H1 (cell line): ENCODE measurements around the gene SIRT5. TPM values are rescaled to one million over a fixed set of nuclear protein-coding genes. Genes with fewer than 3 reads are reported as not detected.

ENCODE experiments used
- CTCF ChIA-PET: fragments of 300-600 bp; sonication (Branson Sonifier 250); formaldehyde crosslinking; loops from one replicate; lab custom pipeline; 2021; ENCODE audit not compliant: partially characterized antibody; lab: Charles Lee
- POLR2A ChIA-PET: fragments of 300-600 bp; sonication (Branson Sonifier 250); formaldehyde crosslinking; loops from one replicate; lab custom pipeline; 2021; ENCODE audit warnings: inconsistent platforms; ENCODE audit not compliant: partially characterized antibody; lab: Charles Lee
- DNase-seq, 2 experiments: peaks; one replicate each; pipeline versions ENCODE4 v3.0.0 to v3.0.0-alpha.2; 2010 to 2022; ENCODE audit warnings: low spot score in 2 of 2, low read depth in 1 of 2, mixed read lengths in 1 of 2
- FAIRE-seq: peaks from 2 replicates; lab custom pipeline; 2011; peaks lifted over from hg19 to GRCh38; lab: Jason Lieb, UNC
- H2AFZ ChIP-seq: 2 replicates; pipeline ENCODE4 v1.8.1; 2012; ENCODE audit warnings: low read length, inconsistent platforms
- H2AK5ac ChIP-seq: 2 replicates; pipeline ENCODE4 v1.6.1; 2013; ENCODE audit warnings: low read depth, low read length
- H2BK120ac ChIP-seq: replicated peaks from 2 replicates; pipeline ENCODE3; 2013; ENCODE audit warnings: low read depth, low read length, inconsistent platforms
- H2BK12ac ChIP-seq: 2 replicates; pipeline ENCODE4 v1.6.1; 2013; ENCODE audit warnings: low read depth, low read length
- H2BK15ac ChIP-seq: 2 replicates; pipeline ENCODE4 v1.6.1; 2013; ENCODE audit warnings: low read length
- H2BK20ac ChIP-seq: 2 replicates; pipeline ENCODE4 v1.6.1; 2013; ENCODE audit warnings: low read length
- H2BK5ac ChIP-seq: 2 replicates; pipeline ENCODE4 v1.6.1; 2013; ENCODE audit warnings: low read depth, low read length
- H3K14ac ChIP-seq: 2 replicates; pipeline ENCODE4 v1.6.1; 2013; ENCODE audit warnings: inconsistent platforms; ENCODE audit not compliant: insufficient read length
- H3K18ac ChIP-seq: 2 replicates; pipeline ENCODE4 v1.6.1; 2013; ENCODE audit warnings: low read length; ENCODE audit errors: extremely low read depth
- H3K23ac ChIP-seq: 2 replicates; pipeline ENCODE4 v1.6.1; 2013; ENCODE audit warnings: inconsistent platforms; ENCODE audit not compliant: insufficient read length
- H3K23me2 ChIP-seq: 2 replicates; pipeline ENCODE4 v1.6.1; 2013; ENCODE audit warnings: low read depth, low read length
- H3K27ac ChIP-seq: 2 replicates; pipeline ENCODE4 v1.6.1; 2011; ENCODE audit warnings: low read depth, low read length, inconsistent platforms
- H3K27me3 ChIP-seq, 4 experiments: replicated peaks in 1 of 4; 1 replicate in 1 of 4; 2 replicates in 3 of 4; pipeline versions ENCODE4 v1.6.1 to v1.8.1; 2011 to 2013; ENCODE audit warnings: low read length in 3 of 4, mild to moderate bottlenecking in 3 of 4, inconsistent platforms in 2 of 4, mixed read lengths in 2 of 4, moderate library complexity in 1 of 4; ENCODE audit not compliant: control insufficient read depth in 3 of 4, insufficient read depth in 3 of 4; ENCODE audit errors: extremely low read depth in 1 of 4
- H3K36me3 ChIP-seq, 4 experiments: 2 replicates each; pipeline versions ENCODE4 v1.6.1 to v1.8.1; 2011 to 2013; ENCODE audit warnings: mild to moderate bottlenecking in 4 of 4, low read length in 3 of 4, moderate library complexity in 2 of 4, control low read depth in 1 of 4, inconsistent platforms in 1 of 4; ENCODE audit not compliant: insufficient read depth in 4 of 4, control insufficient read depth in 2 of 4
- H3K4ac ChIP-seq: replicated peaks from 2 replicates; pipeline ENCODE3; 2013; ENCODE audit warnings: low read length, low read depth, mixed read lengths, inconsistent platforms; ENCODE audit not compliant: insufficient read length
- H3K4me1 ChIP-seq, 4 experiments: replicated peaks in 1 of 4; 1 replicate in 1 of 4; 2 replicates in 3 of 4; pipeline versions ENCODE4 v1.6.1 to v1.8.1; 2011 to 2013; ENCODE audit warnings: low read length in 3 of 4, inconsistent platforms in 2 of 4, mixed read lengths in 1 of 4; ENCODE audit not compliant: insufficient read depth in 4 of 4, control insufficient read depth in 3 of 4
- H3K4me2 ChIP-seq, 2 experiments: 2 replicates each; pipeline versions ENCODE4 v1.6.1 to v1.8.1; 2011 to 2013; ENCODE audit warnings: low read depth in 2 of 2, low read length in 2 of 2, control low read depth in 1 of 2, inconsistent platforms in 1 of 2, mild to moderate bottlenecking in 1 of 2; ENCODE audit not compliant: insufficient read depth in 1 of 2
- H3K4me3 ChIP-seq, 4 experiments: fragments of 200-600, 300-600 bp in 1 of 4; sonication (generic), shearing (Covaris generic), sonication (Bioruptor Twin) in 1 of 4; 2 replicates each; pipeline versions ENCODE4 v1.5.1 to v1.8.1; 2011 to 2016; ENCODE audit warnings: low read length in 4 of 4, low read depth in 3 of 4, control low read depth in 2 of 4, inconsistent platforms in 2 of 4, mild to moderate bottlenecking in 2 of 4, mixed read lengths in 1 of 4, moderate library complexity in 1 of 4; ENCODE audit not compliant: insufficient read depth in 2 of 4; ENCODE audit errors: extremely low read depth in 1 of 4
- H3K56ac ChIP-seq: replicated peaks from 2 replicates; pipeline ENCODE3; 2013; ENCODE audit warnings: low read depth, mild to moderate bottlenecking, mixed read lengths, low read length, inconsistent platforms; ENCODE audit not compliant: insufficient read length
- H3K79me1 ChIP-seq: 2 replicates; pipeline ENCODE4 v1.6.1; 2013; ENCODE audit warnings: low read depth, low read length, control low read depth
- H3K79me2 ChIP-seq, 2 experiments: 2 replicates each; pipeline versions ENCODE4 v1.6.1 to v1.8.1; 2012 to 2013; ENCODE audit warnings: low read length in 2 of 2, mild to moderate bottlenecking in 2 of 2, inconsistent platforms in 1 of 2; ENCODE audit not compliant: insufficient read depth in 2 of 2, control insufficient read depth in 1 of 2
- H3K9ac ChIP-seq, 4 experiments: replicated peaks in 1 of 4; 1 replicate in 1 of 4; 2 replicates in 3 of 4; pipeline versions ENCODE4 v1.6.1 to v1.8.1; 2011 to 2013; ENCODE audit warnings: low read depth in 3 of 4, low read length in 3 of 4, control low read depth in 2 of 4, mild to moderate bottlenecking in 2 of 4, moderate library complexity in 2 of 4, inconsistent platforms in 1 of 4; ENCODE audit errors: extremely low read depth in 1 of 4
- H3K9me3 ChIP-seq, 2 experiments: 2 replicates each; pipeline versions ENCODE4 v1.6.1 to v1.8.1; 2012 to 2013; ENCODE audit warnings: mild to moderate bottlenecking in 2 of 2, moderate library complexity in 2 of 2, control low read depth in 1 of 2, inconsistent platforms in 1 of 2, low read depth in 1 of 2, low read length in 1 of 2, mixed read lengths in 1 of 2; ENCODE audit not compliant: insufficient read depth in 2 of 2
- H4K20me1 ChIP-seq, 2 experiments: replicated peaks in 1 of 2; 2 replicates each; pipeline versions ENCODE3 to v1.8.1; 2011 to 2013; ENCODE audit warnings: inconsistent platforms in 2 of 2, low read length in 2 of 2, mild to moderate bottlenecking in 1 of 2; ENCODE audit not compliant: insufficient read depth in 2 of 2, control insufficient read depth in 1 of 2
- H4K5ac ChIP-seq: 2 replicates; pipeline ENCODE4 v1.6.1; 2013; ENCODE audit warnings: low read length, low read depth, mixed read lengths, inconsistent platforms; ENCODE audit not compliant: insufficient read length
- H4K8ac ChIP-seq: 2 replicates; pipeline ENCODE4 v1.8.0; 2013; ENCODE audit warnings: mild to moderate bottlenecking, moderate library complexity, low read length, inconsistent platforms; ENCODE audit not compliant: insufficient read depth; ENCODE audit errors: extremely low read depth
- H4K91ac ChIP-seq: replicated peaks from 2 replicates; pipeline ENCODE3; 2013; ENCODE audit warnings: low read length, mixed read lengths, inconsistent platforms; ENCODE audit not compliant: insufficient read length
- BACH1 ChIP-seq: IDR thresholded peaks from 2 replicates; pipeline ENCODE4 v1.6.1; 2012; ENCODE audit warnings: low read length, improper control_type of control experiment
- CHD1 ChIP-seq: IDR thresholded peaks from 2 replicates; pipeline ENCODE4 v1.6.1; 2012; ENCODE audit warnings: low read depth, low read length, improper control_type of control experiment
- CHD2 ChIP-seq: IDR thresholded peaks from 2 replicates; pipeline ENCODE4 v1.6.1; 2012; ENCODE audit warnings: low read length, improper control_type of control experiment
- HDAC2 ChIP-seq, 2 experiments: fragments of 300-600 bp in 1 of 2; sonication (generic) in 1 of 2; IDR thresholded peaks; 2 replicates each; pipeline ENCODE4 v1.6.1; 2011 to 2012; ENCODE audit warnings: low read depth in 2 of 2, low read length in 2 of 2, mild to moderate bottlenecking in 2 of 2, moderate library complexity in 2 of 2, borderline replicate concordance in 1 of 2, inconsistent platforms in 1 of 2
- JUN ChIP-seq: IDR thresholded peaks from 2 replicates; pipeline ENCODE4 v1.6.1; 2011; ENCODE audit warnings: low read depth, mild to moderate bottlenecking, improper control_type of control experiment, low read length
- PHF8 ChIP-seq: fragments of 200-600 bp; sonication (generic); conservative IDR thresholded peaks from 2 replicates; pipeline ENCODE4 v1.7.1; 2012; ENCODE audit warnings: low read depth, mild to moderate bottlenecking, inconsistent platforms, low read length, moderate library complexity
- SIN3A ChIP-seq, 2 experiments: IDR thresholded peaks in 1 of 2; conservative IDR thresholded peaks in 1 of 2; 2 replicates each; pipeline ENCODE4 v1.6.1; 2011 to 2012; ENCODE audit warnings: low read length in 2 of 2, improper control_type of control experiment in 1 of 2, low read depth in 1 of 2, mild to moderate bottlenecking in 1 of 2
- SIRT6 ChIP-seq: IDR thresholded peaks from one replicate; pipeline ENCODE4 v1.7.1; 2012; ENCODE audit warnings: low read length, inconsistent platforms
- SP2 ChIP-seq: IDR thresholded peaks from 2 replicates; pipeline ENCODE4 v1.6.1; 2012; ENCODE audit warnings: mild to moderate bottlenecking, low read length, inconsistent platforms
- USF2 ChIP-seq: IDR thresholded peaks from 2 replicates; pipeline ENCODE4 v1.6.1; 2011; ENCODE audit warnings: low read length, improper control_type of control experiment
- WGBS, 2 experiments: shearing (Covaris generic) in 1 of 2; methylation state at CpG; one replicate each; pipeline versions ENCODE4 v1.1.6 to v1.1.7; 2013 to 2015; ENCODE audit warnings: low lambda C conversion rate in 2 of 2, mixed read lengths in 2 of 2, inconsistent platforms in 1 of 2, low coverage in 1 of 2, missing lambda C conversion rate in 1 of 2; ENCODE audit not compliant: insufficient replicate concordance in 2 of 2, insufficient coverage in 1 of 2, insufficient read length in 1 of 2; ENCODE audit errors: extremely low coverage in 1 of 2, missing lambda C conversion rate in 1 of 2; 5-methylcytosine and 5-hydroxymethylcytosine counted together
- polyA plus RNA-seq, 7 experiments: library from polyadenylated mRNA; depleted of rRNA in 3 of 7; stranded (reverse) in 5 of 7; unstranded in 2 of 7; fragments of >200 nt in 5 of 7; fragments of 200-250 nt in 2 of 7; gene quantifications; 1 replicate in 5 of 7; 2 replicates in 1 of 7; 4 replicates in 1 of 7; pipeline versions ENCODE4 v1.2.1 to v1.2.3, GENCODE V29; 2011 to 2013; ENCODE audit warnings: missing spikeins in 2 of 7, mixed read lengths in 2 of 7
- total RNA-seq: library from RNA; stranded (reverse); fragmentation: NEBNext Ultra II Directional; extraction: Animal tissue kit (Norgen Biotek cat#: 25700); gene quantifications from 2 replicates; pipeline ENCODE4 v1.2.1, GENCODE V29; 2021
- TF ChIP-seq, protein P1 (sequence below): IDR thresholded peaks from 2 replicates; pipeline ENCODE4 v1.6.1; 2011; ENCODE audit warnings: low read depth, mild to moderate bottlenecking, low read length; ENCODE audit not compliant: insufficient read depth

SIRT5 gene
- total and polyA plus RNA-seq, 2 of the 8 experiments (the other 6 are each of a cell fraction or from before 2014, with no cell fraction given), result 7.4 to 14.7 TPM

- CTCF ChIA-PET, result interaction anchor here (2.6 to 3.4 kb wide), 2 partner anchors 12 to 15 kb away, joined by 5 to 24 read pairs; partner anchors contain the start of gene SIRT5
- WGBS, 2 experiments, result 91% methylated on average over 2 of the region's 2 CpGs; no CpG with 5 or more reads in 1 of the 2 experiments
- TF ChIP-seq SP2 (no peak), HDAC2 (IDR thresholded peaks at IDR 0.05; ENCODE audit: borderline replicate concordance in 1 of 2, low read depth in 2 of 2, low read length in 2 of 2) (no peak), JUN (no peak), CHD2 (no peak), SIRT6 (no peak), PHF8 (no peak), CHD1 (no peak), BACH1 (no peak), SIN3A (conservative IDR thresholded peaks at IDR 0.05 in 1 of 2, IDR thresholded peaks at IDR 0.05 in 1 of 2; ENCODE audit: low read depth in 1 of 2, low read length in 2 of 2) (no peak), USF2 (peak; percentile 88)
- TF ChIP-seq, protein P1, sequence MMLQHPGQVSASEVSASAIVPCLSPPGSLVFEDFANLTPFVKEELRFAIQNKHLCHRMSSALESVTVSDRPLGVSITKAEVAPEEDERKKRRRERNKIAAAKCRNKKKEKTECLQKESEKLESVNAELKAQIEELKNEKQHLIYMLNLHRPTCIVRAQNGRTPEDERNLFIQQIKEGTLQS, result 0 out of 2 replicates have a peak, but pooled peaks have one; percentile 57
Observed at GRCh38 chr6:13560651-13561044, 13.8 kb upstream of the SIRT5 start.

More at GRCh38 chr6:13560651-13561044, 13.8 kb upstream of the SIRT5 start:
- Histone ChIP-seq H2AK5ac (no peak overlapping the region), H2BK20ac (no peak overlapping the region), H3K79me2 (no peaks in the 10 kb centered on the region), H3K14ac (no peak overlapping the region), H3K36me3 (no peaks in the 10 kb centered on the region), H4K5ac (no peak overlapping the region), H3K27ac (no peak overlapping the region), H4K91ac (no peak overlapping the region), H3K27me3 (no peaks in the 10 kb centered on the region), H3K9me3 (no peaks in the 10 kb centered on the region), H3K18ac (no peak overlapping the region), H3K4me3 (no peak overlapping the region), H4K20me1 (no peaks in the 10 kb centered on the region), H3K56ac (no peak overlapping the region), H2BK12ac (no peak overlapping the region), H2BK5ac (no peak overlapping the region), H2BK15ac (no peak overlapping the region), H3K9ac (no peak overlapping the region), H3K4me2 (no peak overlapping the region), H3K79me1 (no peaks in the 10 kb centered on the region), H3K23ac (no peak overlapping the region), H4K8ac (no peak overlapping the region), H3K23me2 (no peaks in the 10 kb centered on the region), H3K4ac (no peak overlapping the region), H3K4me1 (peaks cover 0 to 2% (median 0%) of the 10 kb centered on the region in 4 experiments; a peak in 3 of 7 replicates), H2AFZ (0 out of 2 replicates have a peak overlapping the region, but pooled peaks have one; percentile 21), H2BK120ac (no peak overlapping the region)
- POLR2A ChIA-PET, result interaction anchor here (4.8 kb wide), 1 partner anchor 14 kb away, joined by 16 read pairs; the partner anchor contains the start of gene SIRT5
- DNase-seq, result no peak
- FAIRE-seq, result peak; percentile 79
